ENCODE results near the gene FMNL1. TPM values are rescaled to one million over a fixed set of nuclear protein-coding genes. Genes with fewer than 3 reads are reported as not detected.
A peak's percentile ranks its signal among the peaks of the same experiment; 100 is the strongest.

FMNL1 gene
- total RNA-seq, 1 donor from 2014 or later: 2.4 TPM

DNA sequence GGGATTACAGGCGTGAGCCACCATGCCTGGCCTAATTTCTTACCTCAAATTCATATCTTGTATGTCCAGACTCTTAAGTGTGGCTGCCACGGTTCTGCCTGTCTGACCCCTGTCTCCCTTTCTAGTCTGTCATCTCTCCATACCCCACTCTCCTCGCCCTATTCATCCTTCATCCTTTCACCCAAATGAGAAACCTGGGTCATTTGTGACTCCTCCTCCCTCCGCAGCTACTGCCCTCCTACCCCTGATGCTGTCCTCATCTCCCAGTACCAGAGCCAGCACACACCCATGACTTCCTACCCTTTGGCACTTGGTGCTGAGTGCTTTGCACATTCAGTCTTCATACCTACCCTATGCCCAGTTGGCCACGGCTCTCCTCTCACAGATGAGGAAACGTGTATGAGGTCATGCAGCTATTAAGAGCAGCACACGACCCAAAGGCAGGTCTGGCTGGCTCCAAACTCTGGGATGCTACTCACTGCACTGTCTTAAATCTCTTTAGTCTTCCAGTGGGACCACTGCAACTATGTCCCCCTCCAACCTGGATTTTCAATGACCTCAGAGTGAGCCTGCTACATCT is 38.6 kb downstream of the FMNL1 start:
- H3K4me2 ChIP-seq: no peak overlapping the region
- Mint-ChIP-seq H3K4me3 (no peak overlapping the region), H3K36me3 (peaks cover 4% of the 10 kb centered on the region), H3K27me3 (ENCODE audit: insufficient read depth, low read depth) (peaks cover 2% of the 10 kb centered on the region), H3K27ac (no peak overlapping the region), H3K9me3 (no peaks in the 10 kb centered on the region), H3K4me1 (peaks cover 10% of the 10 kb centered on the region)
- no peak overlapping the region for H2AFZ ChIP-seq (replicated peaks)
- no peak overlapping the region for H3K27ac ChIP-seq
- peaks cover 16% of the 10 kb centered on the region for H3K27me3 ChIP-seq
- H3K36me3 ChIP-seq: no peaks in the 10 kb centered on the region
- H3K4me3 ChIP-seq: no peak overlapping the region
- no peaks in the 10 kb centered on the region for H3F3A ChIP-seq (ENCODE audit: low read depth)
- H3K4me1 ChIP-seq: peaks cover 17% of the 10 kb centered on the region
- H3K79me2 ChIP-seq (ENCODE audit: low read depth): no peaks in the 10 kb centered on the region
- no peaks in the 10 kb centered on the region for H3K9me3 ChIP-seq (ENCODE audit: low read depth)
- H3K9ac ChIP-seq: no peak overlapping the region
- DNase-seq (ENCODE audit: low spot score): no peak
- no peak for TF ChIP-seq EZH2 (IDR thresholded peaks at IDR 0.05)
- TF ChIP-seq EZH2phosphoT487 (IDR thresholded peaks at IDR 0.05): no peak
- H4K20me1 ChIP-seq (ENCODE audit: low read depth): no peaks in the 10 kb centered on the region

DNA sequence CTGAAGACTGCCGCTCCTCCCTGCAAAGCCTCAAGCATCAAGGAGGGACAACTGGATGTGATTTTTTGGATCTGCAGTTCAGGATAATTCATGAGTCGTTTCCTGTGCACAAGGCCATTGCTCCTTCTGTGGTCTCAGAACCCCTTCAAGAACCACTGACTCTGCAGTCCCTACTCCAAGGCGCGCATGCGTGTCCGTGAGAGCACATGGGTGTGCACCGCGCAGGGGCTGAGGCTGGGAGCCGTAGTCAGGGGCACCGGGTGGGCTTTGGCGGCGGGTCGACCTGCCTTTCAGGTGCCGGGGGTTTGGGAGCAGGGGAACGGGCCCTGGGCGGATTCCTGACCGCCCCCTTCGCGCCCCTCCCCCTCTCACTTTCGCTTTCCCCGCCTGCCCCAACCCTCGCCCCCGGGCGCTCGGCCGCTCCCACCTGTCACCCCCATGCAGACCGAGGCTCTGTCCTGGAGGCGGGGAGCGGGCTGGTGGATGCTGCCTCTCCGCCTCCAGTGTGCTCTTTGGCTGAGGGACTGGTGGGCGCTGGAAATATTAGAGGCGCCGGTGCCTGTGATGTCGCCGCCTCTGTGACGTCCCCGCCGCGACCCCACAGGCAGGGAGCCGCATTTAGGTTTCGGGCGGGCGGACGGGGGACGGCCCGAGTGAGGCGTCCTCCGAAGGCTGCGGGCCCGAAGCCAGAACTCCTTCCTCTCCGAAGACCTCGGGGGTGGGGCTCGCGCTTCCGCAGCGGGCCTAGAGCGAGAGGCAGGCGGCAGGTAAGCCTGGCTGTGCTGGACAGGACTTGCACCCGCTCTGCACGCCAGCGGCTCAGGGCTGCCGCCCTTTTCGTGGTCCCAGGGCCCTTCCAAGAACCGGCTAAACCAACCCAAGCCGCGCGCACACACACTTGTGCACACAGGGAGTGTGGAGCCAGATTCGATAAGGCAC is 40.2 kb downstream of the FMNL1 start, which contains the start of gene SPATA32:
SPATA32 (minus strand) TSS at position 518 of the 939 bp plus-strand sequence; CDS start at position 440, 78 bp downstream.
- no peaks in the 10 kb centered on the region for H3K36me3 ChIP-seq
- H4K20me1 ChIP-seq (ENCODE audit: low read depth): no peaks in the 10 kb centered on the region
- no peak within 1 kb of the TSS for H3K27ac ChIP-seq
- Mint-ChIP-seq H3K36me3 (peaks cover 4% of the 10 kb centered on the region), H3K4me1 (peaks cover 6% of the 10 kb centered on the region), H3K27ac (peak within 1 kb of the TSS; percentile 86), H3K9me3 (no peaks in the 10 kb centered on the region), H3K27me3 (ENCODE audit: insufficient read depth, low read depth) (peaks cover 2% of the 10 kb centered on the region), H3K4me3 (peak within 1 kb of the TSS; percentile 20)
- peaks cover 8% of the 10 kb centered on the region for H3K4me1 ChIP-seq
- H3K79me2 ChIP-seq (ENCODE audit: low read depth): no peaks in the 10 kb centered on the region
- no peak within 1 kb of the TSS for H3K9ac ChIP-seq
- TF ChIP-seq EZH2 (IDR thresholded peaks at IDR 0.05) (no peak), EZH2phosphoT487 (IDR thresholded peaks at IDR 0.05) (no peak)
- TF ChIP-seq, protein P1, sequence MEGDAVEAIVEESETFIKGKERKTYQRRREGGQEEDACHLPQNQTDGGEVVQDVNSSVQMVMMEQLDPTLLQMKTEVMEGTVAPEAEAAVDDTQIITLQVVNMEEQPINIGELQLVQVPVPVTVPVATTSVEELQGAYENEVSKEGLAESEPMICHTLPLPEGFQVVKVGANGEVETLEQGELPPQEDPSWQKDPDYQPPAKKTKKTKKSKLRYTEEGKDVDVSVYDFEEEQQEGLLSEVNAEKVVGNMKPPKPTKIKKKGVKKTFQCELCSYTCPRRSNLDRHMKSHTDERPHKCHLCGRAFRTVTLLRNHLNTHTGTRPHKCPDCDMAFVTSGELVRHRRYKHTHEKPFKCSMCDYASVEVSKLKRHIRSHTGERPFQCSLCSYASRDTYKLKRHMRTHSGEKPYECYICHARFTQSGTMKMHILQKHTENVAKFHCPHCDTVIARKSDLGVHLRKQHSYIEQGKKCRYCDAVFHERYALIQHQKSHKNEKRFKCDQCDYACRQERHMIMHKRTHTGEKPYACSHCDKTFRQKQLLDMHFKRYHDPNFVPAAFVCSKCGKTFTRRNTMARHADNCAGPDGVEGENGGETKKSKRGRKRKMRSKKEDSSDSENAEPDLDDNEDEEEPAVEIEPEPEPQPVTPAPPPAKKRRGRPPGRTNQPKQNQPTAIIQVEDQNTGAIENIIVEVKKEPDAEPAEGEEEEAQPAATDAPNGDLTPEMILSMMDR (IDR thresholded peaks at IDR 0.05): no peak
- peaks cover 16% of the 10 kb centered on the region for H3K27me3 ChIP-seq
- H3K9me3 ChIP-seq (ENCODE audit: low read depth): no peaks in the 10 kb centered on the region
- H2AFZ ChIP-seq (replicated peaks): peak within 1 kb of the TSS; percentile 88
- peak within 1 kb of the TSS; percentile 60 for H3K4me3 ChIP-seq
- H3K4me2 ChIP-seq: peak within 1 kb of the TSS; percentile 89
- no peaks in the 10 kb centered on the region for H3F3A ChIP-seq (ENCODE audit: low read depth)
- peak; percentile 83 for DNase-seq (ENCODE audit: low spot score)

DNA sequence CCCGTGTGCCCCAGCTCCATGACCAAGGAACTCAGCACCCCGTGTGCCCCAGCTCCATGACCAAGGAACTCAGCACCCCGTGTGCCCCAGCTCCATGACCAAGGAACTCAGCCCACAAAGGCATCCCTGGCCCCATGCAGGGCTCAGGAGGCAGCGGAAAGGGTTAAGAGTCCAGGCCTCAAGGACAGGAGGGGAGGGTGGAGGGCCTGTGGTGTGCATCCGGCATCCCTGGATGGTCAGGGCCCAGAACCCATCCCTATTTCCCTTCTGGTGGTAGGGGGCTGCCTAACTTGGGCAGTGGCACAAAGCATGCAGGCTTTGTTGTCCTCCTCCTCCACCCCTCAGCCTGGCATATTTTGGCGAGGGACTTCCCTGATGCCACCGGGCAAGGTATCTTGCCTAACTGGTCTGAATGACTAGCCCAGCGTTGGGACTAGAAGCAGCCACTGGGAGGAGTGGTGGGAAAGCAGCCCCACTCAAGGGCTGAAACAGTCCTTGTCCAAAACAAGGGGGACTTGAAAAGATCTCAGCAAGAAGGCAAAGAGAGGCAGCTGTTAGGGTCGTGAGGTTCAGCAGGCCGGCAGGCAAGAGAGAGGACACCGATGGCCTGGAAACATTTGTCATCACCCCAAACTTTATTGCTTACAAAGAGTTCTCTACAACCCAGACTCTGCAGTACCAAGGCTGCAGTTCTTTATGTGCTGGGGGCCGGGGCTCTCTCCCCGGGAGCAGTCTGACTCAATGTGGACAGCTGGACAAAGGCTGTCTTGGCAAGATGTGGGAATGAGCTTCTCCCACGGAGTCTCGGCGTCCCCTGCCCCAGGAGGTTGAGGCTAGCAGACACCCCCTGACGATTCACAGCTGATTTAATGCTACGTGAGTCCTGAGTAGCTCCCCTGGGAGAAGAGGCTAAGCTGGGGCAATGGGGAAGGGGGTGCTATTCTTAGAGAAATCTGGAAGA is 41.1 kb downstream of the FMNL1 start:
- H3K4me3 Mint-ChIP-seq: peak overlapping the region; percentile 20
- peaks cover 8% of the 10 kb centered on the region for H3K4me1 ChIP-seq
- H3K27me3 Mint-ChIP-seq (ENCODE audit: insufficient read depth, low read depth): peaks cover 2% of the 10 kb centered on the region
- H3K9me3 Mint-ChIP-seq: no peaks in the 10 kb centered on the region
- no peak overlapping the region for H3K27ac ChIP-seq
- H3K27ac Mint-ChIP-seq: peak overlapping the region; percentile 86
- H3K4me1 Mint-ChIP-seq: peaks cover 6% of the 10 kb centered on the region
- no peaks in the 10 kb centered on the region for H4K20me1 ChIP-seq (ENCODE audit: low read depth)
- no peaks in the 10 kb centered on the region for H3K79me2 ChIP-seq (ENCODE audit: low read depth)
- peaks cover 8% of the 10 kb centered on the region for H3K36me3 Mint-ChIP-seq
- no peaks in the 10 kb centered on the region for H3K36me3 ChIP-seq
- peak overlapping the region; percentile 89 for H3K4me2 ChIP-seq
- no peak overlapping the region for H3K9ac ChIP-seq
- H3K27me3 ChIP-seq: peaks cover 16% of the 10 kb centered on the region
- H3K4me3 ChIP-seq: peak overlapping the region; percentile 60
- no peak for DNase-seq (ENCODE audit: low spot score)
- TF ChIP-seq, protein P1 (IDR thresholded peaks at IDR 0.05): no peak
- no peak for TF ChIP-seq EZH2 (IDR thresholded peaks at IDR 0.05)
- no peak for TF ChIP-seq EZH2phosphoT487 (IDR thresholded peaks at IDR 0.05)
- H3K9me3 ChIP-seq (ENCODE audit: low read depth): no peaks in the 10 kb centered on the region
- H2AFZ ChIP-seq (replicated peaks): peak overlapping the region; percentile 88
- no peaks in the 10 kb centered on the region for H3F3A ChIP-seq (ENCODE audit: low read depth)

Data from neural progenitor cell (in vitro differentiated cells).